Large intestine (tissue), 3 donors: ENCODE results near the gene VANGL1. TPM values are rescaled to one million over a fixed set of nuclear protein-coding genes. Genes with fewer than 3 reads are reported as not detected.

Experiments
- DNase-seq, 2 donors: peaks; one replicate each; pipeline versions ENCODE4 v3.0.0 to v3.0.0-alpha.2; 2013
- H3K27ac ChIP-seq: one replicate; pipeline ENCODE4 v1.5.1; 2013; ENCODE audit warnings: low read length
- H3K27me3 ChIP-seq: 2 replicates; pipeline ENCODE4 v1.6.1; 2013; ENCODE audit warnings: low read length; ENCODE audit not compliant: control insufficient read depth, insufficient read depth
- H3K36me3 ChIP-seq: 2 replicates; pipeline ENCODE4 v1.6.1; 2013; ENCODE audit warnings: low read length; ENCODE audit not compliant: control insufficient read depth, insufficient read depth
- H3K4me1 ChIP-seq: one replicate; pipeline ENCODE4 v1.6.1; 2013; ENCODE audit warnings: low read length; ENCODE audit not compliant: control insufficient read depth, insufficient read depth
- H3K4me3 ChIP-seq: one replicate; pipeline ENCODE4 v1.5.1; 2013; ENCODE audit warnings: low read length
- H3K9me3 ChIP-seq: one replicate; pipeline ENCODE4 v1.6.1; 2013; ENCODE audit warnings: mild to moderate bottlenecking, low read depth, low read length, moderate library complexity; ENCODE audit not compliant: control insufficient read depth
- WGBS: methylation state at CpG from one replicate; pipeline ENCODE4 v1.1.5; 2013; ENCODE audit warnings: low lambda C conversion rate; ENCODE audit not compliant: insufficient coverage; 5-methylcytosine and 5-hydroxymethylcytosine counted together
- polyA plus RNA-seq: library from polyadenylated mRNA; unstranded; fragments of 120-200 nt; gene quantifications from one replicate; pipeline ENCODE4 v1.2.1, GENCODE V29; 2013

Gene VANGL1
- polyA plus RNA-seq, 1 donor, result 9.9 TPM

GRCh38 chr1:115666206-115666605 is 24.4 kb downstream of the VANGL1 start:
- Histone ChIP-seq H3K4me1 (peaks cover 9% of the 10 kb centered on the region), H3K36me3 (peaks cover 63% of the 10 kb centered on the region), H3K27ac (no peak overlapping the region), H3K4me3 (no peak overlapping the region), H3K9me3 (no peaks in the 10 kb centered on the region), H3K27me3 (no peaks in the 10 kb centered on the region)
- DNase-seq, result no peak
- WGBS, result no CpG with 5 or more reads among the region's 6 CpGs

DNA sequence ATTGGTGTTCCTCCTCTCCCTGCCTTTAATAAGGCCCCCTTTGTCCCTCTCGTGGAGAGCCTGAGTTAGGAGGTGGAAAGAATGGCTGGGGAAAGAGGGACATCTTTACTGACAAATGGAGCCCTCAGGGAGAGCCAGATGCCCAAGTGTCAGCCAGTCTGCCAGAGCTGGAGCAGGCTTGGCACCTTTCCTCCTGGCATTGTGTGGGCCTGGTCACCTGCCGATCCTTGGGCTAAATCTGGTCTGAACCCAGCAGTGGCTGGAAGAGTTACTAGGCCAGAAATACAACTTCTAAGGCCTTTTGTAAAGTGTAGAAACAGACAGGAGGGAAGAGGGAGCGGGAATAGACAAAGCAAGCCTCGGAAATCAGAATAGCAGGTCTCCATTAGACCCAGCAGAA is 24.9 kb downstream of the VANGL1 start:
- Histone ChIP-seq H3K27me3 (no peaks in the 10 kb centered on the region), H3K4me3 (no peak overlapping the region), H3K36me3 (peaks cover 63% of the 10 kb centered on the region), H3K9me3 (no peaks in the 10 kb centered on the region), H3K4me1 (peaks cover 13% of the 10 kb centered on the region), H3K27ac (no peak overlapping the region)
- no peak for DNase-seq
- WGBS, result no CpG with 5 or more reads among the region's 4 CpGs

DNA sequence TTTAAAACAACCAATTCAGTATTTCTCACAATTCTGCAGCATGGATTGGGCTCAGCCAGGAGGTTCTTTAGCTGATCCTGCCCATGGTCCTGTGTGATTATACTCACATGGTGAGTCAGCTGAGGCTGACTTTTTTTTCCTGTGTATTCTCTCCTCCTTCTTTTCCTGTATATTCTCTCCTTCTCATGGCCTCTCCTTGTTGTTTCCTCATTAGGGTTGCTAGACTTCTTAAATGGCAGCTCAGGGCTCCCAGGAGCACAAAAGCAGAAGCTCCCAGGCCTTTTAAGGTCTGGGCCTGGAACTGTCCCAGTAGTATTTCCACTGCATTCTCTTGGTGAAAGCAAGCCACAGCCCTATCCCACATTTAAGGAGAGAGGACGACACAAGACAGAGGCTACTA is 26.8 kb downstream of the VANGL1 start:
- DNase-seq, result no peak
- no peak overlapping the region for H3K27ac ChIP-seq
- peaks cover 14% of the 10 kb centered on the region for H3K4me1 ChIP-seq
- no peaks in the 10 kb centered on the region for H3K9me3 ChIP-seq
- H3K4me3 ChIP-seq, result no peak overlapping the region
- H3K36me3 ChIP-seq, result peaks cover 50% of the 10 kb centered on the region
- H3K27me3 ChIP-seq, result no peaks in the 10 kb centered on the region
- no CpG with 5 or more reads among the region's 1 CpG for WGBS

GRCh38 chr1:115669002-115669673 is 27.4 kb downstream of the VANGL1 start:
- Histone ChIP-seq H3K27ac (no peak overlapping the region), H3K4me1 (peaks cover 14% of the 10 kb centered on the region), H3K27me3 (no peaks in the 10 kb centered on the region), H3K36me3 (peaks cover 48% of the 10 kb centered on the region), H3K4me3 (no peak overlapping the region), H3K9me3 (no peaks in the 10 kb centered on the region)
- DNase-seq, result no peak
- WGBS, result no CpG with 5 or more reads among the region's 5 CpGs

GRCh38 chr1:115669886-115670285 is 28.1 kb downstream of the VANGL1 start:
- Histone ChIP-seq H3K27ac (no peak overlapping the region), H3K4me1 (peaks cover 14% of the 10 kb centered on the region), H3K36me3 (peaks cover 43% of the 10 kb centered on the region), H3K27me3 (no peaks in the 10 kb centered on the region), H3K4me3 (no peak overlapping the region), H3K9me3 (no peaks in the 10 kb centered on the region)
- no CpG with 5 or more reads among the region's 1 CpG for WGBS
- DNase-seq, result no peak

- Histone ChIP-seq H3K27me3 (no peaks in the 10 kb centered on the region), H3K4me1 (peaks cover 14% of the 10 kb centered on the region), H3K4me3 (no peak overlapping the region), H3K27ac (peak overlapping the region; percentile 37), H3K36me3 (peaks cover 36% of the 10 kb centered on the region), H3K9me3 (no peaks in the 10 kb centered on the region)
- 83% methylated on average over 1 of the region's 14 CpGs for WGBS
- no peak for DNase-seq
Observed at GRCh38 chr1:115670476-115671175, 28.9 kb downstream of the VANGL1 start.

DNA sequence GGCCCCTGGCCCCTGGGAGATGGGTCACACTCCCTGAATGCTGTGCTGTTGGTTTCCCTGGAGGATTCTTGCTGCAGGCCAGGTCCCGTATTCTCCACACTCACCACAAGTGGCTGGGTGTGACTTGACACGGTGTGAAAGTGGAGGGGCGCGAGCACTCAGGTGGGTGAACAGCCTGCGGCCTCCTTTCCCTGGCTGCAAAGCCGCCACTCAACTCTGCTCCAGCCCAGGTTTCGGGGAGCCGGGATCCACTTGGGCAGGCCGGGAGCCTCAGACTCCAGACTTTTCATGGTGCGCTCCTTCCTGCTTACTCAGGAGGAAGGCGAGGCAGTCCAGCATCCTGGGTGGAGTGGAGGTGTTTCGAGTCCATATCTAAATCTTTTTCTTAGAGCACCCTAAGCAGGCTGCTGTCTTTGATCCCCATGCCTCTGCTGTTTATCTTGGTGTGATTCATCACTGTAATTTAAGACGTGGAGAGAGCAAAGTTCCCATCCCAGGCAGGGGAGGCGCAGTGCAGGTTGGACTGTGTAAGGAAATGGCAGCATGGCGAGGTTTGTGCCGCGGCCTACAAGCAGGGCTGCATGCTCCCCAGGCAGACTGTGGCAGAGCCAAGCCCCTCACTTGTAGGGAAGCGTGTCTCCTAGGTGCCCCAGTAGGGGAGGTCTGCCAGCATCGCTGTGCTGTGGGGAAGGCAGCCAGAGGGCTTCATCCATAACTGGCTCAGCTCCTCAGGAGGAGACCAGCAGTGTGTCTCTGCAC is 29.6 kb downstream of the VANGL1 start:
- WGBS, result 80% methylated on average over 1 of the region's 19 CpGs
- DNase-seq, result peak; percentile 39 to 91
- no peaks in the 10 kb centered on the region for H3K9me3 ChIP-seq
- peaks cover 29% of the 10 kb centered on the region for H3K36me3 ChIP-seq
- H3K27me3 ChIP-seq, result no peaks in the 10 kb centered on the region
- no peak overlapping the region for H3K4me3 ChIP-seq
- peaks cover 14% of the 10 kb centered on the region for H3K4me1 ChIP-seq
- peak overlapping the region; percentile 37 for H3K27ac ChIP-seq

- Histone ChIP-seq H3K27ac (peak overlapping the region; percentile 20), H3K4me3 (no peak overlapping the region), H3K27me3 (no peaks in the 10 kb centered on the region), H3K36me3 (peaks cover 24% of the 10 kb centered on the region), H3K9me3 (no peaks in the 10 kb centered on the region), H3K4me1 (peaks cover 14% of the 10 kb centered on the region)
- no CpG with 5 or more reads among the region's 13 CpGs for WGBS
- no peak for DNase-seq
Observed at GRCh38 chr1:115672224-115673009, 30.6 kb downstream of the VANGL1 start.

GRCh38 chr1:115676498-115677181 is 34.9 kb downstream of the VANGL1 start:
- H3K4me3 ChIP-seq, result no peak overlapping the region
- H3K27ac ChIP-seq, result no peak overlapping the region
- WGBS, result no CpG with 5 or more reads among the region's 7 CpGs
- no peaks in the 10 kb centered on the region for H3K9me3 ChIP-seq
- H3K36me3 ChIP-seq, result peaks cover 23% of the 10 kb centered on the region
- no peaks in the 10 kb centered on the region for H3K27me3 ChIP-seq
- no peak for DNase-seq
- peaks cover 2% of the 10 kb centered on the region for H3K4me1 ChIP-seq
